ENCODE data around the gene NOS3.

NOS3 gene

DNA sequence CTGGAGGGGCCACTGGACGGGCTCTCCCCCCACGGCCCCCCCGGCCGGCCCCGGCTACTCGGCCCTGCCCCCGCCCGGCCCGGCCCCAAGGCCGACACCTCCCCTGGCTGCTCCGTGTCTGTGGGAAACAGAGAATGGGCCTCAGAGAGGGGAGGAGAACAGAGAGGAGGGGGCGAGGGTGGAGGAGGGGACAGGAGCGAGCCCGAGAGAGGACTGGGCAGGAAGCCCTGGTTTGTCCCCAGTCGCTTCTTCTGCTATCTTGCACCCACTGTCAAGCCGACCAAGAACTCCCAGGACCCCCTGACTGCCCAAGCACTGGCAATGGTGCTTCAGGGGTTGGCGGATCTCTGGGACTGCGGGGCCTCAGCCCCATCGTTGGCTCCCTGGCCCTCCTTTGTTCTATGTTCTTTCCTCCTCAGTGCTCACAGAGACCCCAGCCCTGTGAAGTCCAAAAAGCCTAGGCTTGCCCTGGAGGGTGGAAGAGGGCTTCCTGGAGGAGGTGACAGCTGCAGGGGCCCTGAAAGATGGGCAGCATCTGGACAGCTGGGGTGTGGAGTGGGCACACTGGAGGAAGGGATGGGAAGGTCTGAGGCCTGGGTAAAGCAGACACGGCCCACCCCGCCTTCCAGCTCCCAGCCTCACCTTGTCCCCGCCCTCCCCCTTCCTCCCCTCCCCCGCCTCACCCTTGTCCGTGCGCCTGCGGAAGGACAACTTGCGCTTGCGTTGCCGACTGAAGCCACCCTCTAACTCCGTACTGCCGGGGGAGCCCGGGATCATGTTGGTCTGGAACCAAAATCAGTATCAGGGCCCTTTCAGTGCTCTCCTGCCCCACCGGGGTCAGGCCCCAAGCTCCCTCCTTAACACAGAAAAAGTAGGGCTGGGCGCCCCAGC, 42.8 kb upstream of the NOS3 start:
- no peak overlapping the region for H3K27ac ChIP-seq (ENCODE audit: insufficient read depth in 1 of 2, low read depth in 1 of 2, low read length in 2 of 2, poor library complexity in 1 of 2, severe bottlenecking in 2 of 2)
- no peaks in the 10 kb centered on the region for H3K9me3 ChIP-seq (ENCODE audit: control extremely low read depth in 1 of 5, control insufficient read depth in 4 of 5, insufficient read depth in 2 of 5, low read depth in 1 of 5, low read length in 4 of 5)
- DNase-seq: no peak
- H3K27me3 ChIP-seq (replicated peaks in 2 of 5; ENCODE audit: control insufficient read depth in 4 of 5, insufficient read depth in 5 of 5, low read length in 4 of 5): peaks cover 0 to 33% (median 7%) of the 10 kb centered on the region in 5 experiments
- H3K36me3 ChIP-seq (ENCODE audit: control insufficient read depth in 4 of 4, insufficient read depth in 4 of 4, low read length in 3 of 4): no peaks in the 10 kb centered on the region
- H3K4me3 ChIP-seq (ENCODE audit: control insufficient read depth in 1 of 7, extremely low read depth in 1 of 7, insufficient read depth in 4 of 7, low read depth in 2 of 7, low read length in 6 of 7): no peak overlapping the region
- peaks cover 0 to 26% (median 5%) of the 10 kb centered on the region in 4 experiments for H3K4me1 ChIP-seq (ENCODE audit: control extremely low read depth in 1 of 4, control insufficient read depth in 4 of 4, insufficient read depth in 4 of 4, low read length in 3 of 4)
- 80% methylated on average over 14 of the region's 34 CpGs for WGBS (ENCODE audit: insufficient coverage)
- CTCF ChIA-PET: interaction anchor here (1.3 to 1.6 kb wide), 2 partner anchors 17 to 50 kb away, joined by 4 to 5 read pairs; no protein-coding TSS in a partner anchor
- POLR2A ChIA-PET: no interaction called here

DNA sequence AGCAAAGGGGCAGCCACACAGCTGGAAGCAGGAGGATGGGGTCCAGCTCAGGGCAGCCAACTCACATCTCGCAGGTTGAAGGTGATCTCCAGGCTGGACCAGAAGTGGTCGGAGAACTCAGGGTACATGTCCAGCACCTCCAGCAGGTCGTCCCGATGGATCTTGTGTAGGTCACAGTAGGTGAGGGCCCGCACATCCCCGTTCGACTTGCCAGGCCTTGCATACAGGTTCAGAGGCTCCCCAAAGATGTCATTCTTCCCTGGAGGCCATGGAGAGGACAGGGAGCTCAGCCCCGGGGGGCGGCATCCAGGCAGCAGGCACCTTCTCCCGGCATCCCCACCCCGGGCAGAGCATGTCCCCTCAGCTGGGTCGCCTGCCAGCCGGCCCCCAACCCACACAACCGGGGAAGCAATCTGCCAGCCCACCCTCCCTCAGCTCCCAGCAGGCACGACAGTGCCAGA, 42.0 kb upstream of the NOS3 start:
- Histone ChIP-seq H3K4me1 (ENCODE audit: control extremely low read depth in 1 of 4, control insufficient read depth in 4 of 4, insufficient read depth in 4 of 4, low read length in 3 of 4) (peaks cover 0 to 22% (median 5%) of the 10 kb centered on the region in 4 experiments), H3K27me3 (replicated peaks in 2 of 5; ENCODE audit: control insufficient read depth in 4 of 5, insufficient read depth in 5 of 5, low read length in 4 of 5) (peaks cover 0 to 33% (median 7%) of the 10 kb centered on the region in 5 experiments), H3K4me3 (ENCODE audit: control insufficient read depth in 1 of 7, extremely low read depth in 1 of 7, insufficient read depth in 4 of 7, low read depth in 2 of 7, low read length in 6 of 7) (no peak overlapping the region), H3K27ac (ENCODE audit: insufficient read depth in 1 of 2, low read depth in 1 of 2, low read length in 2 of 2, poor library complexity in 1 of 2, severe bottlenecking in 2 of 2) (no peak overlapping the region), H3K36me3 (ENCODE audit: control insufficient read depth in 4 of 4, insufficient read depth in 4 of 4, low read length in 3 of 4) (no peaks in the 10 kb centered on the region), H3K9me3 (ENCODE audit: control extremely low read depth in 1 of 5, control insufficient read depth in 4 of 5, insufficient read depth in 2 of 5, low read depth in 1 of 5, low read length in 4 of 5) (no peaks in the 10 kb centered on the region)
- POLR2A ChIA-PET: interaction anchor here (0.6 kb wide), 1 partner anchor 526 kb away, joined by 6 read pairs; no protein-coding TSS in a partner anchor
- WGBS (ENCODE audit: insufficient coverage): 98% methylated on average over 12 of the region's 15 CpGs
- CTCF ChIA-PET: interaction anchor here (1.0 to 1.6 kb wide), 4 partner anchors 13 to 50 kb away, joined by 3 to 5 read pairs (median 4); no protein-coding TSS in a partner anchor
- DNase-seq: no peak

DNA sequence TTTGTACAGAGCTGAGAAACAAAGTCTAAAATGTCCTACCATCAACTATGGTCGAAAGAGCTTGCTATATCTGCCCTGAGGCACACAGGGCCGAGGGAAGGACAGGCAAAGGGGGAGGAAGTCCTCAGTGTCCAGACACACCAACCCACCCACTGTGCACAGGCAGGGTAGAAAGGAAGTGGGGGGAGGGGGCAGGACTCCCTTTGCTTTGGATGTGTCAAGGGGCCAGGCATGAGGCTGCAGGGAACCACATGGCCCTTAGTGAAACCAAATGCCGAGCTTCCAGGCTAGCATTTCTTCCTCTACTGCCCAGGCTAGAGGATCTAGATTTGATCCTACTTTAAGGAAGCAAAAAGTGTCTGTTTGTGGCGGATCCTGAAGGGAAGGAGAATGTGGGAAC, 41.3 kb upstream of the NOS3 start:
- CTCF ChIA-PET: interaction anchor here (1.0 to 1.6 kb wide), 4 partner anchors 9 to 49 kb away, joined by 3 to 5 read pairs (median 4); no protein-coding TSS in a partner anchor
- DNase-seq: no peak
- WGBS (ENCODE audit: insufficient coverage): 91% methylated on average over 2 of the region's 4 CpGs

DNA sequence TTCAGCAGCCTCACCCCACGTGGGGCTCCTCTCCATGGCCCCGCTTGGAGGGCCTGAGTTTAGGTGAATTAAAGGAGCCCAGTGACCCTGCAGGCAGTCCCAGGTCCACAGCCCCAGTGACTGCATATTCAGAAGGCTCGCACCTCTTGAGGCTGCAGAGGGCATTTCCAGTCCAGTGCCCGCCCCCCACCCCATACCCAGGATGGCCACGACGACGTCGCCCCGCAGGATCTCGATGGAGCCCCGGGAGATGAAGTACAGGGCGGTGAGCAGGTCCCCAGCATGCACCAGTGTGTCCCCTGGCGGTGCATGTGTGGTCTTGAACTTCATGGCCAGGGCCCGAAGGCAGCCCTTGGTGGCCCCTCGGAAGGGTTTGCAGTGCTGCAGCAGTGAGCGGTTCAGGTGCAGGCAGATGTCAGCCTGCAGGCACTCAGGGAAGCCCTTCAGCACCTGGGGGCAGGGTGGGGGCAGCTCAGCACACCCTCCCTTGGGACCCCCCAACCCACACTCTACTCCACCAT, 40.8 kb upstream of the NOS3 start:
- Histone ChIP-seq H3K27ac (ENCODE audit: insufficient read depth in 1 of 2, low read depth in 1 of 2, low read length in 2 of 2, poor library complexity in 1 of 2, severe bottlenecking in 2 of 2) (no peak overlapping the region), H3K9me3 (ENCODE audit: control extremely low read depth in 1 of 5, control insufficient read depth in 4 of 5, insufficient read depth in 2 of 5, low read depth in 1 of 5, low read length in 4 of 5) (no peaks in the 10 kb centered on the region), H3K4me3 (ENCODE audit: control insufficient read depth in 1 of 7, extremely low read depth in 1 of 7, insufficient read depth in 4 of 7, low read depth in 2 of 7, low read length in 6 of 7) (no peak overlapping the region), H3K36me3 (ENCODE audit: control insufficient read depth in 4 of 4, insufficient read depth in 4 of 4, low read length in 3 of 4) (no peaks in the 10 kb centered on the region), H3K27me3 (replicated peaks in 2 of 5; ENCODE audit: control insufficient read depth in 4 of 5, insufficient read depth in 5 of 5, low read length in 4 of 5) (peaks cover 0 to 38% (median 7%) of the 10 kb centered on the region in 5 experiments), H3K4me1 (ENCODE audit: control extremely low read depth in 1 of 4, control insufficient read depth in 4 of 4, insufficient read depth in 4 of 4, low read length in 3 of 4) (peaks cover 0 to 17% (median 6%) of the 10 kb centered on the region in 4 experiments)
- CTCF ChIA-PET: interaction anchor here (1.0 to 1.4 kb wide), 2 partner anchors 9 to 12 kb away, joined by 3 to 4 read pairs; no protein-coding TSS in a partner anchor
- POLR2A ChIA-PET: no interaction called here
- 98% methylated on average over 6 of the region's 16 CpGs for WGBS (ENCODE audit: insufficient coverage)
- DNase-seq: no peak

More for the DNA sequence above, 41.3 kb upstream of the NOS3 start:
- Histone ChIP-seq H3K9me3 (ENCODE audit: control extremely low read depth in 1 of 5, control insufficient read depth in 4 of 5, insufficient read depth in 2 of 5, low read depth in 1 of 5, low read length in 4 of 5) (no peaks in the 10 kb centered on the region), H3K4me3 (ENCODE audit: control insufficient read depth in 1 of 7, extremely low read depth in 1 of 7, insufficient read depth in 4 of 7, low read depth in 2 of 7, low read length in 6 of 7) (no peak overlapping the region), H3K4me1 (ENCODE audit: control extremely low read depth in 1 of 4, control insufficient read depth in 4 of 4, insufficient read depth in 4 of 4, low read length in 3 of 4) (peaks cover 0 to 22% (median 5%) of the 10 kb centered on the region in 4 experiments), H3K27me3 (replicated peaks in 2 of 5; ENCODE audit: control insufficient read depth in 4 of 5, insufficient read depth in 5 of 5, low read length in 4 of 5) (peaks cover 0 to 34% (median 7%) of the 10 kb centered on the region in 5 experiments), H3K36me3 (ENCODE audit: control insufficient read depth in 4 of 4, insufficient read depth in 4 of 4, low read length in 3 of 4) (no peaks in the 10 kb centered on the region), H3K27ac (ENCODE audit: insufficient read depth in 1 of 2, low read depth in 1 of 2, low read length in 2 of 2, poor library complexity in 1 of 2, severe bottlenecking in 2 of 2) (no peak overlapping the region)
- POLR2A ChIA-PET: no interaction called here

DNA sequence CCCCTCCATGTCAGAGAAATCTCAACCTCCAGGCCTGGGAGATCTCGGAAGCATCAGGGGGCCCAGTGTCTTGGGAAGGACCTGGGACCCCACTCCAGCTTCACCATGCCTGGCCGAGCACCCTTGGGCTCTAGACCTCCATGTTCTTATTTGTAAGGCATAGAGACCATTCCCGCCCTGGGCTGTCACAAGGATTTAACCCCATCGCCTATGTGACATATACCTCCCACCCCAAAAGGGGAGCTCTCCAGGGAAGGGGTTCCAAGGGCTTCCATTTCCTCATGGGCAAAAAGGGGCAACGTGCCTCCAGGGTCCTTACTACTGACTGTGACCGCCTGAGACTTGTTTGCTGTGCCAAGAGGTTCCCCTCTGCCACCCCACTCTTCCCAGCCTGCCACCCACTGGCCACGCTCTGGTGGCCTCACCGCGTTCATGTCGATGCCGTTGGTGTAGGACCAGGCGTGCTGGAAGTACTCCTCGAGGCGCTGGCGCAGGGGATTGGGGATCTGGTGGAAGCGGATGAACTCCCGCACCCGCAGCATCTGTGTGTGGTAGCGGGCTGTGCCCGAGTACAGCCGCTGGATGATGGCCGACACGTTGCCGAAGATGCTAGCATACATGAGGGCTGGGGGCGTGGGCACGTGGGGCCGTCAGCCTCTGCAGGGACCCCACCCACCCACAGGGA, 40.2 kb upstream of the NOS3 start:
- Histone ChIP-seq H3K4me1 (ENCODE audit: control extremely low read depth in 1 of 4, control insufficient read depth in 4 of 4, insufficient read depth in 4 of 4, low read length in 3 of 4) (peaks cover 0 to 15% (median 9%) of the 10 kb centered on the region in 4 experiments), H3K4me3 (ENCODE audit: control insufficient read depth in 1 of 7, extremely low read depth in 1 of 7, insufficient read depth in 4 of 7, low read depth in 2 of 7, low read length in 6 of 7) (no peak overlapping the region), H3K36me3 (ENCODE audit: control insufficient read depth in 4 of 4, insufficient read depth in 4 of 4, low read length in 3 of 4) (no peaks in the 10 kb centered on the region), H3K27ac (ENCODE audit: insufficient read depth in 1 of 2, low read depth in 1 of 2, low read length in 2 of 2, poor library complexity in 1 of 2, severe bottlenecking in 2 of 2) (no peak overlapping the region), H3K9me3 (ENCODE audit: control extremely low read depth in 1 of 5, control insufficient read depth in 4 of 5, insufficient read depth in 2 of 5, low read depth in 1 of 5, low read length in 4 of 5) (no peaks in the 10 kb centered on the region), H3K27me3 (replicated peaks in 2 of 5; ENCODE audit: control insufficient read depth in 4 of 5, insufficient read depth in 5 of 5, low read length in 4 of 5) (peaks cover 0 to 42% (median 7%) of the 10 kb centered on the region in 5 experiments)
- WGBS (ENCODE audit: insufficient coverage): 95% methylated on average over 22 of the region's 27 CpGs
- no peak for DNase-seq
- ChIA-PET CTCF (no interaction called here), POLR2A (no interaction called here)

DNA sequence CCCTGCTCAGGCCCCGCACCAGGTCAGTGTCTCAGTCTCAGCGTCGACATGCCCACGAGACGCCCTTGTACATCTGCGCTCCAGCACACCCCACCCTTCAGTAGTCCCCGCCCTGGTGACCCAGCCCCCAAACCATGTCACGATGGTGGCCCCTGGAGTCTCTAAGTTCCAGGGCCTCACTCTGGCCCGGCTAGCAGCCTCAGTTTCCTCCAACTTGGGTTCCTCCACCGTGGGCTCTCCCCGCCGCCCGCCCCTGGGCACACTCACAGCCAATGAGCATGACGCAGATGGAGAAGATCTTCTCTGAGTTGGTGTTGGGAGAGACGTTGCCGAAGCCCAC, 39.7 kb upstream of the NOS3 start:
- Histone ChIP-seq H3K27me3 (replicated peaks in 2 of 5; ENCODE audit: control insufficient read depth in 4 of 5, insufficient read depth in 5 of 5, low read length in 4 of 5) (peaks cover 0 to 40% (median 7%) of the 10 kb centered on the region in 5 experiments), H3K4me3 (ENCODE audit: control insufficient read depth in 1 of 7, extremely low read depth in 1 of 7, insufficient read depth in 4 of 7, low read depth in 2 of 7, low read length in 6 of 7) (no peak overlapping the region), H3K9me3 (ENCODE audit: control extremely low read depth in 1 of 5, control insufficient read depth in 4 of 5, insufficient read depth in 2 of 5, low read depth in 1 of 5, low read length in 4 of 5) (no peaks in the 10 kb centered on the region), H3K27ac (ENCODE audit: insufficient read depth in 1 of 2, low read depth in 1 of 2, low read length in 2 of 2, poor library complexity in 1 of 2, severe bottlenecking in 2 of 2) (no peak overlapping the region), H3K4me1 (ENCODE audit: control extremely low read depth in 1 of 4, control insufficient read depth in 4 of 4, insufficient read depth in 4 of 4, low read length in 3 of 4) (peaks cover 0 to 19% (median 12%) of the 10 kb centered on the region in 4 experiments), H3K36me3 (ENCODE audit: control insufficient read depth in 4 of 4, insufficient read depth in 4 of 4, low read length in 3 of 4) (no peaks in the 10 kb centered on the region)
- DNase-seq: no peak
- ChIA-PET CTCF (interaction anchor here (0.8 to 1.7 kb wide), 3 partner anchors 8 to 35 kb away, joined by 3 to 5 read pairs (median 3); no protein-coding TSS in a partner anchor), POLR2A (no interaction called here)
- 96% methylated on average over 15 of the region's 16 CpGs for WGBS (ENCODE audit: insufficient coverage)
